Loucy (cell line): ENCODE data around the gene TTLL5.

Experiments used
- H2AFZ ChIP-seq: fragments of 200-600 bp; sonication (generic); 2 replicates; pipeline ENCODE4 v1.6.0; 2016; ENCODE audit warnings: antibody characterized with exemption, mild to moderate bottlenecking, low read length, moderate library complexity
- H3F3A ChIP-seq: fragments of 200-600 bp; 2 replicates; pipeline ENCODE4 v1.6.0; 2016; ENCODE audit warnings: antibody characterized with exemption, low read depth, mild to moderate bottlenecking
- H3K27me3 ChIP-seq: fragments of 200-600 bp; sonication (generic); 2 replicates; pipeline ENCODE4 v1.6.1; 2014; ENCODE audit warnings: low read length, mild to moderate bottlenecking; ENCODE audit not compliant: insufficient read depth, poor library complexity, severe bottlenecking
- H3K36me3 ChIP-seq: fragments of 200-600 bp; sonication (generic); 2 replicates; pipeline ENCODE4 v1.6.1; 2016; ENCODE audit warnings: low read length; ENCODE audit not compliant: insufficient read depth
- H3K4me1 ChIP-seq: fragments of 200-600 bp; sonication (generic); 2 replicates; pipeline ENCODE4 v1.5.1; 2014; ENCODE audit warnings: low read length, mild to moderate bottlenecking; ENCODE audit not compliant: insufficient read depth, poor library complexity, severe bottlenecking
- H3K4me2 ChIP-seq: fragments of 200-600 bp; sonication (generic); 2 replicates; pipeline ENCODE4 v1.6.0; 2014; ENCODE audit warnings: antibody characterized with exemption, low read length, low read depth, mild to moderate bottlenecking; ENCODE audit not compliant: poor library complexity, severe bottlenecking
- H3K4me3 ChIP-seq: fragments of 200-600 bp; sonication (generic); 2 replicates; pipeline ENCODE4 v1.5.1; 2014; ENCODE audit warnings: low read length, mild to moderate bottlenecking, mixed read lengths; ENCODE audit not compliant: poor library complexity, severe bottlenecking
- H3K79me2 ChIP-seq: fragments of 200-600 bp; sonication (generic); 2 replicates; pipeline ENCODE4 v1.6.1; 2014; ENCODE audit warnings: low read length; ENCODE audit not compliant: insufficient read depth
- H3K9ac ChIP-seq: fragments of 200-600 bp; sonication (generic); 2 replicates; pipeline ENCODE4 v1.6.0; 2014; ENCODE audit warnings: mild to moderate bottlenecking, low read depth, low read length, moderate library complexity; ENCODE audit not compliant: poor library complexity, severe bottlenecking
- H3K9me2 ChIP-seq: fragments of 200-600 bp; sonication (generic); replicated peaks from 2 replicates; pipeline ENCODE4 v1.6.1; 2016; ENCODE audit warnings: low read depth, low read length, mixed read lengths
- H3K9me3 ChIP-seq: fragments of 200-600 bp; sonication (generic); 2 replicates; pipeline ENCODE4 v1.6.1; 2014; ENCODE audit warnings: mild to moderate bottlenecking, antibody characterized with exemption, low read length, low read depth; ENCODE audit not compliant: insufficient read depth
- H4K20me1 ChIP-seq: fragments of 200-600 bp; sonication (generic); 2 replicates; pipeline ENCODE4 v1.6.0; 2014; ENCODE audit warnings: antibody characterized with exemption, low read length, mild to moderate bottlenecking; ENCODE audit not compliant: insufficient read depth, poor library complexity, severe bottlenecking
- CTCF ChIP-seq: fragments of 200-600 bp; sonication (generic); conservative IDR thresholded peaks from 2 replicates; pipeline ENCODE4 v1.5.1; 2014; ENCODE audit warnings: mild to moderate bottlenecking, antibody characterized with exemption, low read length
- EZH2phosphoT487 ChIP-seq: fragments of 200-600 bp; IDR thresholded peaks from 2 replicates; pipeline ENCODE4 v1.6.1; 2018; ENCODE audit warnings: antibody characterized with exemption, mild to moderate bottlenecking, moderate library complexity, borderline replicate concordance

TTLL5 gene

GRCh38 chr14:75927564-75928087, 266.6 kb downstream of the TTLL5 start:
- Histone ChIP-seq H3K9ac (no peak overlapping the region), H3K9me3 (no peaks in the 10 kb centered on the region), H3K36me3 (no peaks in the 10 kb centered on the region; the same call in 1 of the 2 replicates), H2AFZ (no peak overlapping the region), H3F3A (no peaks in the 10 kb centered on the region), H3K4me3 (no peak overlapping the region), H3K79me2 (no peaks in the 10 kb centered on the region), H3K4me2 (no peak overlapping the region), H4K20me1 (no peaks in the 10 kb centered on the region), H3K4me1 (no peaks in the 10 kb centered on the region), H3K9me2 (no peaks in the 10 kb centered on the region), H3K27me3 (no peaks in the 10 kb centered on the region)
- no peak for TF ChIP-seq CTCF
- TF ChIP-seq EZH2phosphoT487: no peak

GRCh38 chr14:75928690-75929181, 267.7 kb downstream of the TTLL5 start:
- Histone ChIP-seq H4K20me1 (no peaks in the 10 kb centered on the region), H3K79me2 (no peaks in the 10 kb centered on the region), H3K9ac (no peak overlapping the region), H3K36me3 (no peaks in the 10 kb centered on the region; the same call in 1 of the 2 replicates), H3K4me2 (no peak overlapping the region), H3K4me3 (no peak overlapping the region), H3K27me3 (no peaks in the 10 kb centered on the region), H3F3A (no peaks in the 10 kb centered on the region), H3K9me3 (no peaks in the 10 kb centered on the region), H2AFZ (no peak overlapping the region), H3K4me1 (no peaks in the 10 kb centered on the region), H3K9me2 (no peaks in the 10 kb centered on the region)
- TF ChIP-seq EZH2phosphoT487 (no peak), CTCF (no peak)

- Histone ChIP-seq H3K4me3 (no peak overlapping the region), H3K27me3 (no peaks in the 10 kb centered on the region), H3K36me3 (peaks cover 3% of the 10 kb centered on the region; the same call in 1 of the 2 replicates), H3F3A (no peaks in the 10 kb centered on the region), H3K9me2 (no peaks in the 10 kb centered on the region), H3K9ac (no peak overlapping the region), H3K79me2 (no peaks in the 10 kb centered on the region), H3K4me2 (no peak overlapping the region), H4K20me1 (no peaks in the 10 kb centered on the region), H2AFZ (no peak overlapping the region), H3K4me1 (no peaks in the 10 kb centered on the region), H3K9me3 (no peaks in the 10 kb centered on the region)
- TF ChIP-seq EZH2phosphoT487: no peak
- no peak for TF ChIP-seq CTCF
Measured at GRCh38 chr14:75933712-75934296, 272.8 kb downstream of the TTLL5 start.
